K562 (cell line): ENCODE results near the gene CFD. TPM values are rescaled to one million over a fixed set of nuclear protein-coding genes. Genes with fewer than 3 reads are reported as not detected.

Experiments used
- CBFA2T3 ChIP-seq: fragments of 450-650 bp; IDR thresholded peaks from 2 replicates; pipeline ENCODE4 v1.6.1; 2017
- GABPB2 ChIP-seq: fragments of 250-450 bp; sonication (Bioruptor Pico); conservative IDR thresholded peaks from 2 replicates; pipeline ENCODE4 v1.5.1; 2021; ENCODE audit warnings: mild to moderate bottlenecking
- GMEB1 ChIP-seq: fragments of 250-450 bp; sonication (Bioruptor Pico); IDR thresholded peaks from 2 replicates; pipeline ENCODE4 v1.4.0; 2020; ENCODE audit warnings: mild to moderate bottlenecking
- HMGXB4 ChIP-seq: sonication (generic); formaldehyde crosslinking; IDR thresholded peaks from 2 replicates; pipeline ENCODE4 v1.8.1; 2023; ENCODE audit warnings: mild to moderate bottlenecking, missing genetic modification reagents
- KDM2B ChIP-seq: fragments of 250-450 bp; sonication (Bioruptor Pico); IDR thresholded peaks from 2 replicates; pipeline ENCODE4 v1.8.0; 2021; ENCODE audit warnings: mild to moderate bottlenecking, moderate library complexity
- MAFF ChIP-seq: IDR thresholded peaks from 2 replicates; pipeline ENCODE4 v1.6.1; 2012; ENCODE audit warnings: low read length, improper control_type of control experiment
- NFXL1 ChIP-seq: fragments of 450-650 bp; formaldehyde crosslinking; IDR thresholded peaks from 2 replicates; pipeline ENCODE4 v1.4.0; 2021; ENCODE audit warnings: mild to moderate bottlenecking
- NR2C2 ChIP-seq, 2 experiments: fragments of 200-800 bp in 1 of 2; sonication (Bioruptor generic) in 1 of 2; sonication (generic) in 1 of 2; formaldehyde crosslinking in 1 of 2; IDR thresholded peaks; 2 replicates each; pipeline versions ENCODE4 v1.6.1 to v1.8.0; 2016 to 2022; ENCODE audit warnings: mild to moderate bottlenecking in 1 of 2, missing compliant biosample characterization in 1 of 2, missing genetic modification characterization in 1 of 2, missing genetic modification reagents in 1 of 2
- POLR2G ChIP-seq: fragments of 200-400 bp; formaldehyde crosslinking; IDR thresholded peaks from 2 replicates; pipeline ENCODE4 v1.6.1; 2017; ENCODE audit warnings: low read depth, mild to moderate bottlenecking, antibody characterized with exemption, low read length, moderate library complexity
- SIN3A ChIP-seq, 2 experiments: fragments of 150-350 bp in 1 of 2; IDR thresholded peaks; 2 replicates each; pipeline ENCODE4 v1.6.1; 2011 to 2016; ENCODE audit warnings: borderline replicate concordance in 2 of 2, low read depth in 2 of 2, low read length in 2 of 2, mild to moderate bottlenecking in 2 of 2, moderate library complexity in 2 of 2; ENCODE audit not compliant: control insufficient read depth in 1 of 2
- SRSF9 ChIP-seq: fragments of 200-400 bp; formaldehyde crosslinking; IDR thresholded peaks from 2 replicates; pipeline ENCODE4 v1.6.1; 2017; ENCODE audit warnings: low read depth, low read length, borderline replicate concordance
- TARDBP ChIP-seq: fragments of 450-650 bp; IDR thresholded peaks from 2 replicates; pipeline ENCODE4 v1.6.1; 2016
- TCF7L2 ChIP-seq: fragments of 150-350 bp; IDR thresholded peaks from 2 replicates; pipeline ENCODE4 v1.6.1; 2016; ENCODE audit warnings: low read depth, mild to moderate bottlenecking, low read length, moderate library complexity
- XRCC5 ChIP-seq: fragments of 200-400 bp; formaldehyde crosslinking; IDR thresholded peaks from 2 replicates; pipeline ENCODE4 v1.6.1; 2017; ENCODE audit warnings: low read depth, mild to moderate bottlenecking, low read length
- ZNF431 ChIP-seq: sonication (generic); formaldehyde crosslinking; IDR thresholded peaks from 2 replicates; pipeline ENCODE4 v1.8.0; 2022; ENCODE audit warnings: mild to moderate bottlenecking, missing genetic modification reagents
- ZNF668 ChIP-seq: fragments of 250-450 bp; sonication (Bioruptor Pico); IDR thresholded peaks from 2 replicates; pipeline ENCODE4 v1.8.0; 2022; ENCODE audit warnings: mild to moderate bottlenecking, inconsistent platforms
- polyA plus RNA-seq, 8 experiments: library from polyadenylated mRNA; depleted of rRNA in 4 of 8; stranded (reverse) in 5 of 8; unstranded in 3 of 8; fragments of >200 nt; fragmentation: Nextera tagmentation in 2 of 8; fragmentation: Illumina TruSeq in 1 of 8; extraction: Ambion mirVana in 2 of 8; extraction: Trizol in 1 of 8; gene quantifications; 2 replicates each; pipeline versions ENCODE4 v1.2.1 to v1.2.3, GENCODE V29; 2011 to 2014; ENCODE audit warnings: inconsistent platforms in 1 of 8, missing spikeins in 1 of 8
- total RNA-seq, 7 experiments: library from RNA; depleted of rRNA in 6 of 7; stranded (reverse); fragments of >200 nt in 6 of 7; fragmentation: Illumina TruSeq in 2 of 7; extraction: Trizol in 2 of 7; gene quantifications; 2 replicates each; pipeline versions ENCODE4 v1.2.1 to v1.2.3, GENCODE V29; 2011 to 2021; ENCODE audit warnings: low replicate concordance in 1 of 7
- TF ChIP-seq, protein P1 (sequence below): conservative IDR thresholded peaks from 2 replicates; pipeline ENCODE4 v1.6.1; 2011; ENCODE audit warnings: low read depth, mild to moderate bottlenecking, low read length; ENCODE audit not compliant: control insufficient read depth
- TF ChIP-seq, protein P2 (sequence below): fragments of 250-450 bp; sonication (Bioruptor Pico); IDR thresholded peaks from 2 replicates; pipeline ENCODE4 v1.5.0; 2020; ENCODE audit warnings: mild to moderate bottlenecking, borderline replicate concordance

CFD gene
- total and polyA plus RNA-seq, 9 of the 15 experiments (the other 6 are each of a cell fraction or from before 2014, with no cell fraction given), result 0.52 to 59.4 (median 7.6) TPM

DNA sequence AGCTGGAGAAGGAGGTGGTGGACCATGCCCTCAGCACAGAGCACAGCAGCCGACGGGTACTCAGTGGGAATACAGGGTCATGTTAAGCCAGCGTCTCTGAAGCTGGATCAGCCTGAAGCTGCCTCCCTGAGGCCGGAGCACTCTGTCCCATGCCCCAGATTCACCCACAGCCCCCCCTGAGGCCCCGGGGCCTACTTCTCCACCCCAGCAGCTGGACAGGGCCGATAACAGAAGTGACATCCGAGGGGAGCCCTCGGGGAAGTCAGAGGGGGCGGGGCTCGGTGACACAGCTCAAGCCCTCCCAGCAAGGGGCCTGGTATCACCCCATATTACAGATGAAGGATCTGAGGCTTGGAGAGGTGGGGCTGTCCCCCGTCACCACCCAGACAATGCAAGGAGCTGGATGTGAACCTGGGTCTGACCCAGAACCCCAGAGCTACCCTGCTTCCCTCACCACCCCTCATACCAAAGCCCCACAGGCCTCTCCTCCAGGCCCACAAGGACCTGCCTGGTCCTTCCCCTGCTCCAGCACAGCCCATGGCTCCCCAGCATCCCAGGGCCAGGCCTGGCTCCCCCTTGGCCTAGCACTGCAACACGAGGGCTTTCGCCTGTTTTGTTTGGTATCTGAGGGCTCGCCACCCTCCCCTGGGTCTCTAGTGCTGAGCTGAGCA lies 47.9 kb downstream of the CFD start (continued):
- no peak for TF ChIP-seq HMGXB4 (CRISPR knock-in tag)
- TF ChIP-seq XRCC5, result peak; percentile 81; the same call in 1 of the 2 replicates
- TF ChIP-seq, protein P1, sequence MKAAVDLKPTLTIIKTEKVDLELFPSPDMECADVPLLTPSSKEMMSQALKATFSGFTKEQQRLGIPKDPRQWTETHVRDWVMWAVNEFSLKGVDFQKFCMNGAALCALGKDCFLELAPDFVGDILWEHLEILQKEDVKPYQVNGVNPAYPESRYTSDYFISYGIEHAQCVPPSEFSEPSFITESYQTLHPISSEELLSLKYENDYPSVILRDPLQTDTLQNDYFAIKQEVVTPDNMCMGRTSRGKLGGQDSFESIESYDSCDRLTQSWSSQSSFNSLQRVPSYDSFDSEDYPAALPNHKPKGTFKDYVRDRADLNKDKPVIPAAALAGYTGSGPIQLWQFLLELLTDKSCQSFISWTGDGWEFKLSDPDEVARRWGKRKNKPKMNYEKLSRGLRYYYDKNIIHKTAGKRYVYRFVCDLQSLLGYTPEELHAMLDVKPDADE, result peak; percentile 78; the same call in 1 of the 2 replicates
- no peak for TF ChIP-seq ZNF668 (CRISPR knock-in tag)
- no peak for TF ChIP-seq TCF7L2
- TF ChIP-seq SIN3A (IDR thresholded peaks at IDR 0.05; ENCODE audit: borderline replicate concordance in 2 of 2, control insufficient read depth in 1 of 2, low read depth in 2 of 2, low read length in 2 of 2), result peak; percentile 84 to 94; a peak in 2 of 4 replicates
- peak; percentile 94 for TF ChIP-seq CBFA2T3
- TF ChIP-seq POLR2G, result peak; percentile 74
- TF ChIP-seq, protein P2, sequence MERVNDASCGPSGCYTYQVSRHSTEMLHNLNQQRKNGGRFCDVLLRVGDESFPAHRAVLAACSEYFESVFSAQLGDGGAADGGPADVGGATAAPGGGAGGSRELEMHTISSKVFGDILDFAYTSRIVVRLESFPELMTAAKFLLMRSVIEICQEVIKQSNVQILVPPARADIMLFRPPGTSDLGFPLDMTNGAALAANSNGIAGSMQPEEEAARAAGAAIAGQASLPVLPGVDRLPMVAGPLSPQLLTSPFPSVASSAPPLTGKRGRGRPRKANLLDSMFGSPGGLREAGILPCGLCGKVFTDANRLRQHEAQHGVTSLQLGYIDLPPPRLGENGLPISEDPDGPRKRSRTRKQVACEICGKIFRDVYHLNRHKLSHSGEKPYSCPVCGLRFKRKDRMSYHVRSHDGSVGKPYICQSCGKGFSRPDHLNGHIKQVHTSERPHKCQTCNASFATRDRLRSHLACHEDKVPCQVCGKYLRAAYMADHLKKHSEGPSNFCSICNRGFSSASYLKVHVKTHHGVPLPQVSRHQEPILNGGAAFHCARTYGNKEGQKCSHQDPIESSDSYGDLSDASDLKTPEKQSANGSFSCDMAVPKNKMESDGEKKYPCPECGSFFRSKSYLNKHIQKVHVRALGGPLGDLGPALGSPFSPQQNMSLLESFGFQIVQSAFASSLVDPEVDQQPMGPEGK (CRISPR knock-in tag), result no peak
- TF ChIP-seq GABPB2 (CRISPR knock-in tag), result no peak
- TF ChIP-seq NFXL1, result no peak
- no peak for TF ChIP-seq MAFF
- peak; percentile 68; the same call in 1 of the 2 replicates for TF ChIP-seq TARDBP
- no peak for TF ChIP-seq NR2C2 (CRISPR knock-in tag; IDR thresholded peaks at IDR 0.05)
- TF ChIP-seq NR2C2 (tag; IDR thresholded peaks at IDR 0.05), result no peak; the same call in 1 of the 2 replicates
- 0 out of 2 replicates have a peak, but pooled peaks have one; percentile 28 for TF ChIP-seq ZNF431 (CRISPR knock-in tag)
- TF ChIP-seq SRSF9, result no peak
- TF ChIP-seq GMEB1 (CRISPR knock-in tag), result no peak
- no peak for TF ChIP-seq KDM2B
